Measurements from ENCODE around the gene NRXN3. TPM values are rescaled to one million over a fixed set of nuclear protein-coding genes. Genes with fewer than 3 reads are reported as not detected.
"Not testable (repeated sequence)": the region's sequence is repeated elsewhere in the genome, so short reads cannot be mapped to it uniquely, and the experiment has no call there.

Gene NRXN3
- total RNA-seq, 1 experiment from 2014 or later = 0.59 TPM

- no peak for DNase-seq (ENCODE audit: low spot score)
Observed at GRCh38 chr14:79727900-79728299, 1557.7 kb downstream of the NRXN3 start.

GRCh38 chr14:79728331-79728730 is 1558.2 kb downstream of the NRXN3 start:
- no peak for DNase-seq (ENCODE audit: low spot score)

- DNase-seq (ENCODE audit: low spot score) = no peak
Observed at GRCh38 chr14:79729731-79730130, 1559.6 kb downstream of the NRXN3 start.

- no peak for DNase-seq (ENCODE audit: low spot score)
Observed at GRCh38 chr14:79730196-79730595, 1560.0 kb downstream of the NRXN3 start.

- no peak for DNase-seq (ENCODE audit: low spot score)
Observed at GRCh38 chr14:79730953-79731352, 1560.8 kb downstream of the NRXN3 start.

GRCh38 chr14:79732911-79733655 is 1562.9 kb downstream of the NRXN3 start:
- DNase-seq (ENCODE audit: low spot score) = no peak

- DNase-seq (ENCODE audit: low spot score) = no peak
Observed at GRCh38 chr14:79734151-79734550, 1564.0 kb downstream of the NRXN3 start.

- DNase-seq (ENCODE audit: low spot score) = no peak
Observed at GRCh38 chr14:79734656-79735055, 1564.5 kb downstream of the NRXN3 start.

- DNase-seq (ENCODE audit: low spot score) = no peak
Observed at GRCh38 chr14:79735121-79735520, 1564.9 kb downstream of the NRXN3 start.

GRCh38 chr14:79740066-79740601 is 1570.0 kb downstream of the NRXN3 start:
- no peak for DNase-seq (ENCODE audit: low spot score)

- DNase-seq (ENCODE audit: low spot score) = no peak
Observed at GRCh38 chr14:79742142-79742541, 1572.0 kb downstream of the NRXN3 start.

- DNase-seq (ENCODE audit: low spot score) = no peak
Observed at GRCh38 chr14:79745046-79745445, 1574.9 kb downstream of the NRXN3 start.

GRCh38 chr14:79749065-79749464 is 1578.9 kb downstream of the NRXN3 start:
- no peak for DNase-seq (ENCODE audit: low spot score)

- DNase-seq (ENCODE audit: low spot score) = no peak
Observed at GRCh38 chr14:79758985-79759384, 1588.8 kb downstream of the NRXN3 start.

- DNase-seq (ENCODE audit: low spot score) = no peak
Observed at GRCh38 chr14:79764323-79764722, 1594.2 kb downstream of the NRXN3 start.

GRCh38 chr14:79766511-79766910 is 1596.3 kb downstream of the NRXN3 start:
- no peak for DNase-seq (ENCODE audit: low spot score)

GRCh38 chr14:79767251-79767650 is 1597.1 kb downstream of the NRXN3 start:
- DNase-seq (ENCODE audit: low spot score) = no peak

GRCh38 chr14:79767721-79768120 is 1597.5 kb downstream of the NRXN3 start:
- DNase-seq (ENCODE audit: low spot score) = not testable (repeated sequence)

- DNase-seq (ENCODE audit: low spot score) = no peak
Observed at GRCh38 chr14:79781882-79782281, 1611.7 kb downstream of the NRXN3 start.

GRCh38 chr14:79783041-79783440 is 1612.9 kb downstream of the NRXN3 start:
- no peak for DNase-seq (ENCODE audit: low spot score)

- no peak for DNase-seq (ENCODE audit: low spot score)
Observed at GRCh38 chr14:79786522-79786921, 1616.3 kb downstream of the NRXN3 start.

GRCh38 chr14:79788346-79788745 is 1618.2 kb downstream of the NRXN3 start:
- DNase-seq (ENCODE audit: low spot score) = no peak

- no peak for DNase-seq (ENCODE audit: low spot score)
Observed at GRCh38 chr14:79791055-79791732, 1621.0 kb downstream of the NRXN3 start.

All from A172 (cell line).